Vagina (tissue), 2 donors: ENCODE data around the gene DAZAP1. TPM values are rescaled to one million over a fixed set of nuclear protein-coding genes. Genes with fewer than 3 reads are reported as not detected.

Experiments
- DNase-seq, 2 donors: peaks; one replicate each; pipeline ENCODE4 v3.0.0-alpha.2; 2017; ENCODE audit errors: extremely low spot score in 2 of 2
- H3K27ac ChIP-seq: fragments of 200-600 bp; sonication (generic); one replicate; pipeline ENCODE4 v1.5.1; 2019
- H3K27me3 ChIP-seq: fragments of 200-600 bp; sonication (generic); one replicate; pipeline ENCODE4 v1.5.1; 2019
- H3K36me3 ChIP-seq, 2 donors: fragments of 200-600 bp; sonication (generic); one replicate each; pipeline ENCODE4 v1.5.1; 2017 to 2019
- H3K4me1 ChIP-seq: fragments of 200-600 bp; sonication (generic); one replicate; pipeline ENCODE4 v1.5.1; 2019
- H3K4me3 ChIP-seq, 2 donors: fragments of 200-600 bp; sonication (generic); 1 replicate in 1 of 2; 2 replicates in 1 of 2; pipeline ENCODE4 v1.5.1; 2016 to 2019
- H3K9me3 ChIP-seq: fragments of 200-600 bp; sonication (generic); one replicate; pipeline ENCODE4 v1.5.1; 2019
- POLR2A ChIP-seq, 2 donors: fragments of 450-650 bp; IDR thresholded peaks; one replicate each; pipeline ENCODE4 v1.6.1; 2017; ENCODE audit warnings: antibody characterized with exemption in 2 of 2, mild to moderate bottlenecking in 2 of 2, moderate library complexity in 2 of 2
- POLR2AphosphoS5 ChIP-seq, 2 donors: sonication (generic); formaldehyde crosslinking; IDR thresholded peaks; one replicate each; pipeline ENCODE4 v1.9.0; 2017; ENCODE audit warnings: antibody characterized with exemption in 2 of 2, mild to moderate bottlenecking in 2 of 2, low read depth in 1 of 2; ENCODE audit not compliant: insufficient read depth in 1 of 2
- intact Hi-C: fragments of 100-400 bp; cut with DNase I; formaldehyde crosslinking; loops from one replicate; pipeline ENCODE4 v1.15.1; 2023
- total RNA-seq: library from RNA; depleted of rRNA; stranded (reverse); fragments of >200 nt; gene quantifications from one replicate; pipeline ENCODE4 v1.2.3, GENCODE V29; 2016
- TF ChIP-seq, protein P1 (sequence below), 3 experiments: fragments of 450-650 bp in 2 of 3; fragments of 200-600 bp in 1 of 3; sonication (generic) in 1 of 3; IDR thresholded peaks; one replicate each; pipeline ENCODE4 v1.5.1; 2017 to 2019; ENCODE audit warnings: antibody characterized with exemption in 3 of 3, mild to moderate bottlenecking in 2 of 3, moderate library complexity in 2 of 3

The DAZAP1 gene
- total RNA-seq, 1 donor from 2014 or later, result 29.7 TPM

DNA sequence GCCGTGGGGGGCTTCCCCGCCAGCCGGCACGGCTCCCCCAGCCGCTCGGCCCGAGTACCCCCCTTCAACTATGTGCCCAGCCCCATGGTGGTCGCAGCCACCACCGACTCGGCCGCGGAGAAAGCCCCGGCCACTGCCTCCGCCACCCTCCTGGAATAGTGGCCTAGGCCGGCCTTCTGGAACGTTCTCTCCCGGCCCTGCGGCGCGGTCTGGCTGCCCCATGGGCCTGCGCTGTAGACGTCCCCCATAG, 62.6 kb downstream of the DAZAP1 start:
- H3K27ac ChIP-seq, result no peak overlapping the region
- H3K27me3 ChIP-seq, result peaks cover 4% of the 10 kb centered on the region
- peaks cover 69% of the 10 kb centered on the region for H3K4me1 ChIP-seq
- no peaks in the 10 kb centered on the region for H3K9me3 ChIP-seq
- H3K4me3 ChIP-seq, result peak overlapping the region; percentile 46 to 51
- intact Hi-C loops, result no loop called here
- no peaks in the 10 kb centered on the region for H3K36me3 ChIP-seq
- no peak for TF ChIP-seq POLR2AphosphoS5 (IDR thresholded peaks at IDR 0.05; ENCODE audit: insufficient read depth in 1 of 2, low read depth in 1 of 2)
- TF ChIP-seq, protein P1, sequence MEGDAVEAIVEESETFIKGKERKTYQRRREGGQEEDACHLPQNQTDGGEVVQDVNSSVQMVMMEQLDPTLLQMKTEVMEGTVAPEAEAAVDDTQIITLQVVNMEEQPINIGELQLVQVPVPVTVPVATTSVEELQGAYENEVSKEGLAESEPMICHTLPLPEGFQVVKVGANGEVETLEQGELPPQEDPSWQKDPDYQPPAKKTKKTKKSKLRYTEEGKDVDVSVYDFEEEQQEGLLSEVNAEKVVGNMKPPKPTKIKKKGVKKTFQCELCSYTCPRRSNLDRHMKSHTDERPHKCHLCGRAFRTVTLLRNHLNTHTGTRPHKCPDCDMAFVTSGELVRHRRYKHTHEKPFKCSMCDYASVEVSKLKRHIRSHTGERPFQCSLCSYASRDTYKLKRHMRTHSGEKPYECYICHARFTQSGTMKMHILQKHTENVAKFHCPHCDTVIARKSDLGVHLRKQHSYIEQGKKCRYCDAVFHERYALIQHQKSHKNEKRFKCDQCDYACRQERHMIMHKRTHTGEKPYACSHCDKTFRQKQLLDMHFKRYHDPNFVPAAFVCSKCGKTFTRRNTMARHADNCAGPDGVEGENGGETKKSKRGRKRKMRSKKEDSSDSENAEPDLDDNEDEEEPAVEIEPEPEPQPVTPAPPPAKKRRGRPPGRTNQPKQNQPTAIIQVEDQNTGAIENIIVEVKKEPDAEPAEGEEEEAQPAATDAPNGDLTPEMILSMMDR (IDR thresholded peaks at IDR 0.05), result no peak
- TF ChIP-seq POLR2A (IDR thresholded peaks at IDR 0.05), result no peak
- DNase-seq, result no peak

DNA sequence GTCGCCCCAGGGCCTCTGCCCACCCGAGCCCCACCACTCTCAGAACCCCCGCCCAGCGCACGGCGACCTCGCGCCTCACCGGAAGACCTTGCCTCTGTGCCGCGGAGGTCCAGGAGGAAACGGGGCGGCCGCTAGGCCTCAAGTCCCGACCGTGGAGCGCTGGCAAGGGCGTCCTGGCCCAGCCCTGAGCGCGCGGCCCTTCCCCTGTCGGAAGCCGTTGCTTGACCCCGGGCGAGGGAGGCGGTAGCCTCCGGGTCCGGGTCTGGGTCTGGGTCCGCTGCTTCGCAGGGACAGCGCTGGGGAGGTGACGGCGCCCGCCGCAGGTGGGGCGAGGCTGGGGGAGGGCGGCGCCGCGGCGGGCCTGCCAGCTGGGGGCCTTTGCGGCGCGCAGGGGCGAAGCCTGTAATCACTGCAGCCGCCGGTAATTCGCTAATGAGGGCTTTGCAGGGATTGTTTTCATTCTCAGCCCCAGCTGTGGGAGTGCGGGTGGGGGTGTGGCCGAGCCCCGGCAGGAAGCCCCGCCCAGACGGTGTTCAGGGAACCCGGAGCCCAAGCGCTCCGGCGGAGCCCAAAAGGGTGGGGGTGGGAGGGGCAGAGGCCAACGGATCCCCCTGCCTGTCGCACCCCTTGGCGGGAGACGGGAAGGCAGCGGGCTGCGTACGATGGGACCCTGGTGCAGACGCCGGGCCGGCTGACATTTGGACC, 63.1 kb downstream of the DAZAP1 start:
- Histone ChIP-seq H3K4me3 (peak overlapping the region; percentile 46 to 51), H3K9me3 (no peaks in the 10 kb centered on the region), H3K27ac (no peak overlapping the region), H3K27me3 (peaks cover 4% of the 10 kb centered on the region), H3K36me3 (peaks cover 0 to under 1% of the 10 kb centered on the region in 2 donors), H3K4me1 (peaks cover 70% of the 10 kb centered on the region)
- no peak for DNase-seq
- TF ChIP-seq POLR2A (IDR thresholded peaks at IDR 0.05) (no peak), POLR2AphosphoS5 (IDR thresholded peaks at IDR 0.05; ENCODE audit: insufficient read depth in 1 of 2, low read depth in 1 of 2) (peak in 1 of 2 donors; percentile 36)
- intact Hi-C loops, result no loop called here

DNA sequence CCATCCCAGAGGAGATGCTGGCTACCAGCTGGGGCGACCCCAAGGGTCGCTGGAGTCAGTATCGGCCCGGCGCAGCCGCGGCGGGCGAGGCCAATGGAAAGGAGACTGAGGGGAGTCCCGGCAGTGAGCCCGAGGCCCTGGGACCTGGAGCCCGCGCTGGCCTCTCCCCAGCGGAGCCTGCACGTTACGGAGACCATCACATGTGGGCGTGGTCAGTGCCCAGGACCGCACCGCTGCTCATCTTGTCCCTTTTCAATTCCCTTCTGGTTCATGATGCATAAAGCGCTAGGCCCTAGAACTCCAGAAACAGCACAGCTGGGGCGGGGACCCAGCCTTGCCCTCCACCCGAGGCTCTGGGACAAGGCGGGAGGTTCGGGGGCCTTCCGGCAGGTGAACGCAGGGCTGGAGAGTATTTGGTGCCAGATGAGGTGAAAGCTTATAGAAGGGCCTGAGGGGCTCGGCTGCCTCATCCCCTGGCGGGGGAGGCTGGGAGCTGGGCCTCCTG, 63.7 kb downstream of the DAZAP1 start:
- no peaks in the 10 kb centered on the region for H3K9me3 ChIP-seq
- no peak for DNase-seq
- intact Hi-C loops, result no loop called here
- H3K4me3 ChIP-seq, result peak overlapping the region; percentile 46 to 51
- H3K27me3 ChIP-seq, result peaks cover 4% of the 10 kb centered on the region
- H3K4me1 ChIP-seq, result peaks cover 64% of the 10 kb centered on the region
- H3K36me3 ChIP-seq, result peaks cover 0 to 6% of the 10 kb centered on the region in 2 donors
- TF ChIP-seq, protein P1 (IDR thresholded peaks at IDR 0.05), result no peak
- TF ChIP-seq POLR2AphosphoS5 (IDR thresholded peaks at IDR 0.05; ENCODE audit: insufficient read depth in 1 of 2, low read depth in 1 of 2) (no peak), POLR2A (IDR thresholded peaks at IDR 0.05) (no peak)
- no peak overlapping the region for H3K27ac ChIP-seq

DNA sequence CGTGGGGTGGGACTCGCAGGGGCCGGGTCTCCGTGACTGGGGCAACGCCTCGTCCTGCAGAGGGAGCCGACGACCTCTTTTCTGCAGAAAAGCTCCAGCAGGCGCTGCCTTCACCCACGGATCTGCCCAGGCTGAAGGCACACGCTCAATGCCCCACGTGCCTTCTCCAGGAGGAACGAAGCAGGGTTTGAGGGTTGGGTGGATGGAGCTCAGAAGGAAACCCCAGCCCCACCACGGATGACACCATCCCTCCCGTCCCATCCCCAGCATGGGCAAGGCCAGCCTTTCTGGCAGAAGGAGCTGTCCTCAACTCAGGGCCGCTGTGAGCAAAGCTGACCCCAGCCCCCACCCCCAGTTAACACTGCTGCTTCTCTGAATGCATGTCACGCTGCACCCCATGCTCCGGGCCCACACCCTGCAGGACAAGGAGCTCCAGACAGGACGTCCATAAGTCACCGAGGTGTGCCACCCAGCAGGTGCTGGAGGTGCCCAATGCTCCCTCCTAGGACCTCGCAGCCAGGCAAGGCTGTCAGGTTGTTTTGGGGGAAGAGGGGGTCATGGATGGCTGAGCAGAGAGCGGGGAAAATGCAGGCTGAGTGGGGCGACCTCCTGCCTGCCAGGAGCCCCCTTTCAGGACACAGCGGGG, 64.3 kb downstream of the DAZAP1 start:
- peaks cover 4% of the 10 kb centered on the region for H3K27me3 ChIP-seq

DNA sequence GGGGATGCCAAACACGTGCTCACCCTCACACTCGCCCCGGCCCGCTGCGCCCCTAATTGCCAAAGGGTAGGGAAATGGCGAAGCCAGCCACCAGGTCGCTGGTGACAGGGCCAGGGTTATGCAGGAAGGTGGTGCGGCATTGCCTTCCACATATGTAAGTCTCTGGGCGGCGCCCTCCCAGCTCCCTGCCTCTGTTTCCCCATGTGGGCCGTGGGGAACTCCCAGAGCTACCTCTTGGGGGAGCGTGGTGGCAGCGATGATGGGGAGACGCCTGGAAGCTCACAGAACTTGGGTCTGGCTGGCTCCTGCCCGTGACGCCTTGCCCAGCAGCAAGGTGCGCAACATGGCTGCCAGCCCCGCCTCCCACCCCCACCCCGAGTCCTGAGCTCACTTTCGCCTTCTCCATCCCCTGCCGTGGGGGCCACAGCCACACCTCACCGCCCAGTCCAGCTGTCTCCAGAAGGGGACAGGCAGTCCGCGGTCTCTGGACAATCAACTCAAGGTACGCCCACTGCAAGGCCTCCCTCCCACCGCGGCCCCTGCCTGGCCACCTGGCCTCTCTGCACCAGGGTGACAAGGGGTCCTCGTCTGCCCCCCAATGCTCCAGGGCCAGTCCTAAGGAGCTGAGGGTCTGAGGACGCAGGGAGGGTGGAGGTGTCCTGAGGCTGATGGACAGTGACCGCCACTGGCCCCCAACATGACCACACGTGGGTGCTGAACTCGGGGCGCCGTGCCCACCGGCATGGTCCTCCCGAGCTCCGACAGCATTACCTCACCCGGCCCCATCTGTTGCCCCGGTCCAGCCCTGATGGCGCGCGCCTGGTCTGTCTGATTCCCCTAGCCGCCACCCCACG, 65.1 kb downstream of the DAZAP1 start:
- no peak for TF ChIP-seq POLR2A (IDR thresholded peaks at IDR 0.05)
- TF ChIP-seq, protein P1 (IDR thresholded peaks at IDR 0.05), result no peak
- Histone ChIP-seq H3K27ac (no peak overlapping the region), H3K4me3 (no peak overlapping the region), H3K27me3 (peaks cover 4% of the 10 kb centered on the region), H3K36me3 (peaks cover 0 to 11% of the 10 kb centered on the region in 2 donors), H3K9me3 (no peaks in the 10 kb centered on the region), H3K4me1 (peaks cover 58% of the 10 kb centered on the region)
- DNase-seq, result no peak
- intact Hi-C loops, result no loop called here

More for the DNA sequence above, 64.3 kb downstream of the DAZAP1 start:
- Histone ChIP-seq H3K36me3 (peaks cover 0 to 11% of the 10 kb centered on the region in 2 donors), H3K4me1 (peaks cover 58% of the 10 kb centered on the region), H3K4me3 (peak overlapping the region in 1 of 2 donors; percentile 51), H3K9me3 (no peaks in the 10 kb centered on the region), H3K27ac (no peak overlapping the region)
- no peak for DNase-seq
- intact Hi-C loops, result no loop called here
- no peak for TF ChIP-seq POLR2A (IDR thresholded peaks at IDR 0.05)
- TF ChIP-seq, protein P1 (IDR thresholded peaks at IDR 0.05), result no peak
